Colonic mucosa (tissue), 4 donors: ENCODE data around the gene CUX1. TPM values are rescaled to one million over a fixed set of nuclear protein-coding genes. Genes with fewer than 3 reads are reported as not detected.

Experiments used
- DNase-seq: peaks from one replicate; pipeline ENCODE4 v3.0.0-alpha.2; 2020
- H3K27ac ChIP-seq: fragments of 200-600 bp; one replicate; pipeline ENCODE4 v1.8.0; 2021
- H3K27me3 ChIP-seq: fragments of 200-600 bp; one replicate; pipeline ENCODE4 v1.8.0; 2021
- H3K36me3 ChIP-seq: fragments of 200-600 bp; one replicate; pipeline ENCODE4 v1.8.0; 2021
- H3K4me1 ChIP-seq: fragments of 200-600 bp; one replicate; pipeline ENCODE4 v1.8.0; 2021; ENCODE audit warnings: mild to moderate bottlenecking
- H3K4me3 ChIP-seq: fragments of 200-600 bp; one replicate; pipeline ENCODE4 v1.8.0; 2021
- H3K9ac ChIP-seq, 2 donors: one replicate each; pipeline ENCODE4 v1.7.0; 2013; ENCODE audit warnings: control low read depth in 2 of 2, low read depth in 2 of 2, low read length in 2 of 2
- H3K9me3 ChIP-seq: fragments of 200-600 bp; one replicate; pipeline ENCODE4 v1.8.0; 2021
- intact Hi-C: fragments of 100-400 bp; cut with DNase I; formaldehyde crosslinking; loops from one replicate; pipeline ENCODE4 v1.14.1; 2022
- total RNA-seq, 2 donors: library from RNA; stranded (reverse); fragmentation: NEBNext Ultra II Directional in 1 of 2; extraction: Animal tissue kit (Norgen Biotek cat#: 25700) in 1 of 2; gene quantifications; one replicate each; pipeline ENCODE4 v1.2.1, GENCODE V29; 2021
- TF ChIP-seq, protein P1 (sequence below): fragments of 200-600 bp; IDR thresholded peaks from one replicate; pipeline ENCODE4 v1.8.0; 2022; ENCODE audit warnings: antibody characterized with exemption, mild to moderate bottlenecking
- donor health status: healthy.
- donor health status: DM: no; HTN: no; CAD: no.
- donor health status: DM: no; HTN: no; CAD: no.

The CUX1 gene
- total RNA-seq, 2 donors from 2014 or later: 68.5 to 97.5 TPM

DNA sequence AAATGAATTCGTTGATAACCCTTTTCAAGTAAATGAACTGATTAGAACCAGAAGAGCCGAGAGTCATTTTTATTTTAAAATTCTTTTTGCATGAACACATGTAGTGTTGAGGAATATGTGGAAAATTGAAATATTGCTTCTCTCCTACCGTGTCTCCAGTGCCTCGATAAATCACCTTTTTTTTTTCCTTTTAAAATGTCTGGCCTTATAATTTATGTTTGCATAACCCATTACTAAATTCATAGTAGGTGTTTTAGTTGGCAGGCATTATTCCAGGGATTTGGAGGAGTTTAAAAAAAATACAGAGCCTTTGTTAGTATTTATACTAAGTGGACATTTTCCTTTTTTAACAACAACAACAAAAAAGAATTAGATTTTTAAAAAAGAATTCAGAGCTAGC lies 115.6 kb downstream of the CUX1 start:
- Histone ChIP-seq H3K27ac (no peak overlapping the region), H3K9me3 (no peaks in the 10 kb centered on the region), H3K9ac (no peak overlapping the region), H3K4me3 (no peak overlapping the region), H3K36me3 (no peaks in the 10 kb centered on the region), H3K27me3 (no peaks in the 10 kb centered on the region), H3K4me1 (peaks cover 12% of the 10 kb centered on the region)
- intact Hi-C loops: no loop called here
- no peak for DNase-seq
- TF ChIP-seq, protein P1, sequence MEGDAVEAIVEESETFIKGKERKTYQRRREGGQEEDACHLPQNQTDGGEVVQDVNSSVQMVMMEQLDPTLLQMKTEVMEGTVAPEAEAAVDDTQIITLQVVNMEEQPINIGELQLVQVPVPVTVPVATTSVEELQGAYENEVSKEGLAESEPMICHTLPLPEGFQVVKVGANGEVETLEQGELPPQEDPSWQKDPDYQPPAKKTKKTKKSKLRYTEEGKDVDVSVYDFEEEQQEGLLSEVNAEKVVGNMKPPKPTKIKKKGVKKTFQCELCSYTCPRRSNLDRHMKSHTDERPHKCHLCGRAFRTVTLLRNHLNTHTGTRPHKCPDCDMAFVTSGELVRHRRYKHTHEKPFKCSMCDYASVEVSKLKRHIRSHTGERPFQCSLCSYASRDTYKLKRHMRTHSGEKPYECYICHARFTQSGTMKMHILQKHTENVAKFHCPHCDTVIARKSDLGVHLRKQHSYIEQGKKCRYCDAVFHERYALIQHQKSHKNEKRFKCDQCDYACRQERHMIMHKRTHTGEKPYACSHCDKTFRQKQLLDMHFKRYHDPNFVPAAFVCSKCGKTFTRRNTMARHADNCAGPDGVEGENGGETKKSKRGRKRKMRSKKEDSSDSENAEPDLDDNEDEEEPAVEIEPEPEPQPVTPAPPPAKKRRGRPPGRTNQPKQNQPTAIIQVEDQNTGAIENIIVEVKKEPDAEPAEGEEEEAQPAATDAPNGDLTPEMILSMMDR: no peak

DNA sequence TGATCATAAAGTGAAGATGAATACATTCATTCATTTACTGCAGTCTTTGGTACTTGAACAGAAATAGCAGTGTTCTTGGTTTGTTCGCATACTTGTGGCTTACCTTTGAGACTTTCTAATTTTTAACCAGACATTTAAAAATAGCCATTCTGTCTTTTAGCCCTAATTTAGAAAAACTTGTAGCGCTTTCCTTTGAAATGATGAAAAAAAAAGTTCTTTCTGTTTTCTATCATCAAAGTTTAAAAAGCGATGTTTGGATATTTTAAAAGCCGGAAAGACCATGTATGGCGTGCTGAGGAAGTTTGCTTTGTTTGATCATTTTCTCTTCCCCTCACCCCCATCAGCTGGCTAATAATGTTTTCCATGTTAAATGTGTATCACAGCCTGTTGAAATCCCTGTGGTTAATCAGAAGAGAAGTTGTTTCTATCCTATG lies 116.3 kb downstream of the CUX1 start:
- intact Hi-C loops: no loop called here
- Histone ChIP-seq H3K4me1 (peaks cover 12% of the 10 kb centered on the region), H3K36me3 (no peaks in the 10 kb centered on the region), H3K9ac (peak overlapping the region in 1 of 2 donors; percentile 73), H3K27me3 (no peaks in the 10 kb centered on the region), H3K9me3 (no peaks in the 10 kb centered on the region), H3K4me3 (no peak overlapping the region), H3K27ac (peak overlapping the region; percentile 65)
- DNase-seq: no peak
- TF ChIP-seq, protein P1: no peak

DNA sequence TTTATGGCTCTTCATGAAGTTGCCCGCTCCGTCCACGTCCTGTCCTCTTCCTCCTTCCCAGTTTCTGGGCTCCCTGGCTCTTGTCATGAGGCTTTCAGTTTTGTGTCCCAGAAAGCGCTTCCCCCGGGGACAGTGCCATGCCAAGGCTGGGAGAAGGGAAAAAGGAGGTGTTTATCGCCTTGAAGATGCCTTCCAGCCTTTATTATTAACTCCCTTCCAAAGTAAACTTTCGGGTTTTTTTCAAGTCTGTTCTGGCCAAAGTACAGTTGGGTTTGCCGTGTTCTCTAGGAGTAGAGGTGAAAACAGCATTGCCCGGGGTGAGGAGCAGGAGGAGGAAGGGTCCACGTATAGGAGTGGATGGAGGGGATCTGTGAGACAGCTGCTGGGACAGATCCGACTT lies 117.2 kb downstream of the CUX1 start:
- peak; percentile 59 for DNase-seq
- intact Hi-C loops: no loop called here
- TF ChIP-seq, protein P1: no peak
- H3K4me1 ChIP-seq: peaks cover 12% of the 10 kb centered on the region
- no peaks in the 10 kb centered on the region for H3K36me3 ChIP-seq
- H3K9me3 ChIP-seq: no peaks in the 10 kb centered on the region
- H3K4me3 ChIP-seq: no peak overlapping the region
- H3K9ac ChIP-seq: peak overlapping the region in 1 of 2 donors; percentile 73
- H3K27ac ChIP-seq: peak overlapping the region; percentile 65
- no peaks in the 10 kb centered on the region for H3K27me3 ChIP-seq

DNA sequence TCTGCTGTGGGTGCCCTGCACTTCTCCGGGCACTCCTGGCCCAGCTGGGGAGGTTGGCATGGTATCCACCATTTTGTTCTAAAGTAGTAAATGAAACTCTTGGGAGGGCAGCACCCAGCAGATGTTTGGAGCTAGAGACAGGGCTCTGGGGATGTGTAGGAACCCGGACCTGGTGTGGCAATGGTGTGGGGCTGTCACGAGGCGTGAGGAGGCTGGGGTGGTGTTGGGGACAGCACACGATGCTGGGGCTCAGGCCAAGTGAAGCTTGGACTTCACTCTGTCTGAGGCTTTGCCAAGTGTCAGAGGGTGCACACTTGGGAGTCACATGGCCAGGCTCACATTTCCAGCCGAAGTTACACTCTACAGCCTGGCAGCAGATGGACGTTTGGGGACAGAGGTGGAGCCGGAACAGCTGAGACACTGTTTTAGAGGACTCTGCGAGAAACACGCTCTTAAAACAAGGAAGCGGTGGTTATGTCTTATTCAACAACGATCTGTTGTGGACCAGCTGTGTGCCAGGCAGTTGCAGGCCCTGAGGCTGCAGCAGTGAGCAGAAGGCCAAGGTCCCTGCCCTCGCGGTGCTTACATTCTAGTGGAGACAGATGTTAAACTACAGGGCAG lies 118.2 kb downstream of the CUX1 start:
- no peak overlapping the region for H3K4me3 ChIP-seq
- no peaks in the 10 kb centered on the region for H3K27me3 ChIP-seq
- H3K4me1 ChIP-seq: peaks cover 12% of the 10 kb centered on the region
- no peaks in the 10 kb centered on the region for H3K36me3 ChIP-seq
- peak overlapping the region in 1 of 2 donors; percentile 60 for H3K9ac ChIP-seq
- intact Hi-C loops: no loop called here
- DNase-seq: peak; percentile 74
- TF ChIP-seq, protein P1: no peak
- no peaks in the 10 kb centered on the region for H3K9me3 ChIP-seq
- H3K27ac ChIP-seq: peak overlapping the region; percentile 65

DNA sequence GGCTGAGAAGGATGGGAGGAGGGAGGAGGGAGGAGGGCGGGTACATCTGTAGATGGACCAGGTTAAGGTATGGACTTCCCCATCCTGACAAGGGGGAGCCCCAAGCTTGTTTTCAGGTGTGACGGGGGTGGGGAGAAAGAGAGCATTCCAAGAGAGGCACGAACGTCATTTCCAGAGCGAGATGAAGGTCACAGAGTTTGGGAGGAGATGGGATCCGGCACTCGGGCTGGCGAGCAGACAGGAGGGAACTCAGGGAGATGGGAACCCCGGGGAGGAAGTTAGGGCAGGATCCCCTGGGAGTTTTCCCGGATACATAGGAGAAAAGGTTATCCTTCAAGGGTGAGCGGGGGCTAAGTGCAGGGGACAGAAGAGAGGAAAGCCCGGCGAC lies 118.8 kb downstream of the CUX1 start:
- TF ChIP-seq, protein P1: no peak
- H3K9me3 ChIP-seq: no peaks in the 10 kb centered on the region
- H3K27me3 ChIP-seq: no peaks in the 10 kb centered on the region
- H3K36me3 ChIP-seq: no peaks in the 10 kb centered on the region
- peak overlapping the region; percentile 65 for H3K27ac ChIP-seq
- no peak overlapping the region for H3K4me3 ChIP-seq
- peak; percentile 58 for DNase-seq
- H3K9ac ChIP-seq: peak overlapping the region in 1 of 2 donors; percentile 60
- H3K4me1 ChIP-seq: peaks cover 12% of the 10 kb centered on the region
- intact Hi-C loops: no loop called here
